ENCODE results near the gene RFC3. TPM values are rescaled to one million over a fixed set of nuclear protein-coding genes. Genes with fewer than 3 reads are reported as not detected.
A peak's percentile ranks its signal among the peaks of the same experiment; 100 is the strongest.

The RFC3 gene
- total and polyA plus RNA-seq, 2 of the 13 experiments (the other 11 are each of a cell fraction or from before 2014, with no cell fraction given) = 16.0 to 55.7 TPM

DNA sequence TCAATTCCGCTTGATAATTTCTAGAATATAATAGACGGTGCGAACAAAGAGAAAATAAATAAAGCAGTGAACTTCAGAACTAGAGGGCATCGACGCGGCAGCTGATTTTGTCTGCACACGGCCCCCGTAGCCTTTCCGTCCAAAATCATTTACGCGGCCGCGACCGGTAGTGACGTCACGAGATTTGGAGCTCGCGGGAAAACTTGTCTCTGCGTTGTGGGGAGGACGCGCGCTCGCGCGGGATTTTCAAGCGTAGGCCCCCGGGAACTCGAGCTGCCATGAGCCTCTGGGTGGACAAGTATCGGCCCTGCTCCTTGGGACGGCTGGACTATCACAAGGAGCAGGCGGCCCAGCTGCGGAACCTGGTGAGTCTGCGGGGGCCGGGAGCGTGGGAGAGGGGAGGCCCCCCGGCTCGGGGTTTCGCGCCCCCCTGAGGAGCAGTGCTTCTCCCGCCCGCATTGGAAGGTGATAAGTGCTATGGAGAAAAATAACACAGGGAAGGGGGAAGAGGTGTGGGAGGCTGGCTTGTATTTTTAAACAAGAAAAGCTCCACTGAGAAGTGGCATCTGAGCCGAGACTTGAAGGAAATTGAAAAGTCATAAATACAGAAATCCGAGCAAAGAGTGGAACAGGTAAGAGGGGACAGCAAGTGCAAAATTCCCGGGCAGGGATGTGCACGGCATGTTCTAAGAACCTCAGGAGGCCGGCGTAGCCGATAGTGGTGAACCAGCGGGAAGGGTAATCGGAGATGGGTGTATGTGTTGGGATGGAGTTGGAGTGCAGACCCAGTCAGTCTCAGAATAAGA is at the start of gene RFC3 (continued):
- TF ChIP-seq, protein P1, sequence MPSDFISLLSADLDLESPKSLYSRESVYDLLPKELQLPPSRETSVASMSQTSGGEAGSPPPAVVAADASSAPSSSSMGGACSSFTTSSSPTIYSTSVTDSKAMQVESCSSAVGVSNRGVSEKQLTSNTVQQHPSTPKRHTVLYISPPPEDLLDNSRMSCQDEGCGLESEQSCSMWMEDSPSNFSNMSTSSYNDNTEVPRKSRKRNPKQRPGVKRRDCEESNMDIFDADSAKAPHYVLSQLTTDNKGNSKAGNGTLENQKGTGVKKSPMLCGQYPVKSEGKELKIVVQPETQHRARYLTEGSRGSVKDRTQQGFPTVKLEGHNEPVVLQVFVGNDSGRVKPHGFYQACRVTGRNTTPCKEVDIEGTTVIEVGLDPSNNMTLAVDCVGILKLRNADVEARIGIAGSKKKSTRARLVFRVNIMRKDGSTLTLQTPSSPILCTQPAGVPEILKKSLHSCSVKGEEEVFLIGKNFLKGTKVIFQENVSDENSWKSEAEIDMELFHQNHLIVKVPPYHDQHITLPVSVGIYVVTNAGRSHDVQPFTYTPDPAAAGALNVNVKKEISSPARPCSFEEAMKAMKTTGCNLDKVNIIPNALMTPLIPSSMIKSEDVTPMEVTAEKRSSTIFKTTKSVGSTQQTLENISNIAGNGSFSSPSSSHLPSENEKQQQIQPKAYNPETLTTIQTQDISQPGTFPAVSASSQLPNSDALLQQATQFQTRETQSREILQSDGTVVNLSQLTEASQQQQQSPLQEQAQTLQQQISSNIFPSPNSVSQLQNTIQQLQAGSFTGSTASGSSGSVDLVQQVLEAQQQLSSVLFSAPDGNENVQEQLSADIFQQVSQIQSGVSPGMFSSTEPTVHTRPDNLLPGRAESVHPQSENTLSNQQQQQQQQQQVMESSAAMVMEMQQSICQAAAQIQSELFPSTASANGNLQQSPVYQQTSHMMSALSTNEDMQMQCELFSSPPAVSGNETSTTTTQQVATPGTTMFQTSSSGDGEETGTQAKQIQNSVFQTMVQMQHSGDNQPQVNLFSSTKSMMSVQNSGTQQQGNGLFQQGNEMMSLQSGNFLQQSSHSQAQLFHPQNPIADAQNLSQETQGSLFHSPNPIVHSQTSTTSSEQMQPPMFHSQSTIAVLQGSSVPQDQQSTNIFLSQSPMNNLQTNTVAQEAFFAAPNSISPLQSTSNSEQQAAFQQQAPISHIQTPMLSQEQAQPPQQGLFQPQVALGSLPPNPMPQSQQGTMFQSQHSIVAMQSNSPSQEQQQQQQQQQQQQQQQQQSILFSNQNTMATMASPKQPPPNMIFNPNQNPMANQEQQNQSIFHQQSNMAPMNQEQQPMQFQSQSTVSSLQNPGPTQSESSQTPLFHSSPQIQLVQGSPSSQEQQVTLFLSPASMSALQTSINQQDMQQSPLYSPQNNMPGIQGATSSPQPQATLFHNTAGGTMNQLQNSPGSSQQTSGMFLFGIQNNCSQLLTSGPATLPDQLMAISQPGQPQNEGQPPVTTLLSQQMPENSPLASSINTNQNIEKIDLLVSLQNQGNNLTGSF (CRISPR knock-in tag; IDR thresholded peaks at IDR 0.05) = no peak
- peak; percentile 20; the same call in 1 of the 2 replicates for TF ChIP-seq ZSCAN9 (CRISPR knock-in tag; IDR thresholded peaks at IDR 0.05; ENCODE audit: borderline replicate concordance)
- TF ChIP-seq ZFP41 (CRISPR knock-in tag; IDR thresholded peaks at IDR 0.05; ENCODE audit: borderline replicate concordance) = no peak
- TF ChIP-seq SATB2 (CRISPR knock-in tag; IDR thresholded peaks at IDR 0.05) = no peak
- TF ChIP-seq, protein P2, sequence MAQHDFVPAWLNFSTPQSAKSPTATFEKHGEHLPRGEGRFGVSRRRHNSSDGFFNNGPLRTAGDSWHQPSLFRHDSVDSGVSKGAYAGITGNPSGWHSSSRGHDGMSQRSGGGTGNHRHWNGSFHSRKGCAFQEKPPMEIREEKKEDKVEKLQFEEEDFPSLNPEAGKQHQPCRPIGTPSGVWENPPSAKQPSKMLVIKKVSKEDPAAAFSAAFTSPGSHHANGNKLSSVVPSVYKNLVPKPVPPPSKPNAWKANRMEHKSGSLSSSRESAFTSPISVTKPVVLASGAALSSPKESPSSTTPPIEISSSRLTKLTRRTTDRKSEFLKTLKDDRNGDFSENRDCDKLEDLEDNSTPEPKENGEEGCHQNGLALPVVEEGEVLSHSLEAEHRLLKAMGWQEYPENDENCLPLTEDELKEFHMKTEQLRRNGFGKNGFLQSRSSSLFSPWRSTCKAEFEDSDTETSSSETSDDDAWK (CRISPR knock-in tag; IDR thresholded peaks at IDR 0.05) = no peak
- no peak for TF ChIP-seq ZFP1 (CRISPR knock-in tag; IDR thresholded peaks at IDR 0.05)
- TF ChIP-seq, protein P3, sequence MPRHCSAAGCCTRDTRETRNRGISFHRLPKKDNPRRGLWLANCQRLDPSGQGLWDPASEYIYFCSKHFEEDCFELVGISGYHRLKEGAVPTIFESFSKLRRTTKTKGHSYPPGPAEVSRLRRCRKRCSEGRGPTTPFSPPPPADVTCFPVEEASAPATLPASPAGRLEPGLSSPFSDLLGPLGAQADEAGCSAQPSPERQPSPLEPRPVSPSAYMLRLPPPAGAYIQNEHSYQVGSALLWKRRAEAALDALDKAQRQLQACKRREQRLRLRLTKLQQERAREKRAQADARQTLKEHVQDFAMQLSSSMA (CRISPR knock-in tag; IDR thresholded peaks at IDR 0.05) = 0 out of 2 replicates have a peak, but pooled peaks have one; percentile 69
- no peak for TF ChIP-seq FOXM1 (CRISPR knock-in tag; IDR thresholded peaks at IDR 0.05)
- TF ChIP-seq, protein P4, sequence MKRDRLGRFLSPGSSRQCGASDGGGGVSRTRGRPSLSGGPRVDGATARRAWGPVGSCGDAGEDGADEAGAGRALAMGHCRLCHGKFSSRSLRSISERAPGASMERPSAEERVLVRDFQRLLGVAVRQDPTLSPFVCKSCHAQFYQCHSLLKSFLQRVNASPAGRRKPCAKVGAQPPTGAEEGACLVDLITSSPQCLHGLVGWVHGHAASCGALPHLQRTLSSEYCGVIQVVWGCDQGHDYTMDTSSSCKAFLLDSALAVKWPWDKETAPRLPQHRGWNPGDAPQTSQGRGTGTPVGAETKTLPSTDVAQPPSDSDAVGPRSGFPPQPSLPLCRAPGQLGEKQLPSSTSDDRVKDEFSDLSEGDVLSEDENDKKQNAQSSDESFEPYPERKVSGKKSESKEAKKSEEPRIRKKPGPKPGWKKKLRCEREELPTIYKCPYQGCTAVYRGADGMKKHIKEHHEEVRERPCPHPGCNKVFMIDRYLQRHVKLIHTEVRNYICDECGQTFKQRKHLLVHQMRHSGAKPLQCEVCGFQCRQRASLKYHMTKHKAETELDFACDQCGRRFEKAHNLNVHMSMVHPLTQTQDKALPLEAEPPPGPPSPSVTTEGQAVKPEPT (CRISPR knock-in tag; IDR thresholded peaks at IDR 0.05; ENCODE audit: low read depth) = no peak
- TF ChIP-seq EZH2 (conservative IDR thresholded peaks at IDR 0.05; ENCODE audit: low read depth, low read length) = no peak
- TF ChIP-seq TOPORS (CRISPR knock-in tag; IDR thresholded peaks at IDR 0.05) = peak; percentile 79
- TF ChIP-seq, protein P5, sequence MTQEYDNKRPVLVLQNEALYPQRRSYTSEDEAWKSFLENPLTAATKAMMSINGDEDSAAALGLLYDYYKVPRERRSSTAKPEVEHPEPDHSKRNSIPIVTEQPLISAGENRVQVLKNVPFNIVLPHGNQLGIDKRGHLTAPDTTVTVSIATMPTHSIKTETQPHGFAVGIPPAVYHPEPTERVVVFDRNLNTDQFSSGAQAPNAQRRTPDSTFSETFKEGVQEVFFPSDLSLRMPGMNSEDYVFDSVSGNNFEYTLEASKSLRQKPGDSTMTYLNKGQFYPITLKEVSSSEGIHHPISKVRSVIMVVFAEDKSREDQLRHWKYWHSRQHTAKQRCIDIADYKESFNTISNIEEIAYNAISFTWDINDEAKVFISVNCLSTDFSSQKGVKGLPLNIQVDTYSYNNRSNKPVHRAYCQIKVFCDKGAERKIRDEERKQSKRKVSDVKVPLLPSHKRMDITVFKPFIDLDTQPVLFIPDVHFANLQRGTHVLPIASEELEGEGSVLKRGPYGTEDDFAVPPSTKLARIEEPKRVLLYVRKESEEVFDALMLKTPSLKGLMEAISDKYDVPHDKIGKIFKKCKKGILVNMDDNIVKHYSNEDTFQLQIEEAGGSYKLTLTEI (CRISPR knock-in tag; conservative IDR thresholded peaks at IDR 0.05) = no peak
- TF ChIP-seq NR3C1 (CRISPR knock-in tag; IDR thresholded peaks at IDR 0.05) = no peak
- no peak for TF ChIP-seq ZNF354B (CRISPR knock-in tag; IDR thresholded peaks at IDR 0.05)
- TF ChIP-seq HES4 (CRISPR knock-in tag; IDR thresholded peaks at IDR 0.05; ENCODE audit: borderline replicate concordance) = no peak
- no peak for TF ChIP-seq XBP1 (CRISPR knock-in tag; IDR thresholded peaks at IDR 0.05)
- TF ChIP-seq ZNF331 (CRISPR knock-in tag; IDR thresholded peaks at IDR 0.05) = peak; percentile 40; the same call in 1 of the 2 replicates
- peak; percentile 69; the same call in 1 of the 2 replicates for TF ChIP-seq JDP2 (CRISPR knock-in tag; IDR thresholded peaks at IDR 0.05; ENCODE audit: borderline replicate concordance)
